K562 (cell line): ENCODE data around the gene ENG. TPM values are rescaled to one million over a fixed set of nuclear protein-coding genes. Genes with fewer than 3 reads are reported as not detected.
A peak's percentile ranks its signal among the peaks of the same experiment; 100 is the strongest.

Experiments
- ATAC-seq: fragments of 200-7000 bp; cut with Tn5 transposase; 3 replicates; pipeline ENCODE4 v1.9.1; 2020; ENCODE audit warnings: moderate library complexity
- Bru-seq: library from RNA; stranded (reverse); fragments of 400-500 nt; gene quantifications from one replicate; lab custom pipeline; 2021; lab: Mats Ljungman, UMichigan
- BruChase-seq, 2 experiments: library from RNA; stranded (reverse); fragments of 400-500 nt; gene quantifications; one replicate each; lab custom pipeline; 2021; lab: Mats Ljungman, UMichigan
- BruUV-seq: library from RNA; stranded (reverse); fragments of 400-500 nt; replicated peaks from 2 replicates; lab custom pipeline; 2021; lab: Mats Ljungman, UMichigan
- CTCF ChIA-PET: fragments of 300-600 bp; formaldehyde crosslinking; extraction: SDS; loops from one replicate; lab custom pipeline; 2021; ENCODE audit warnings: low intra/inter-chr PET ratio; lab: Yijun Ruan, JAX
- POLR2A ChIA-PET: fragments of 300-600, 350-650 bp; sonication (Branson Sonifier 250); formaldehyde crosslinking; extraction: SDS; loops from one replicate; lab custom pipeline; 2021; ENCODE audit warnings: antibody characterized with exemption, inconsistent platforms; lab: Yijun Ruan, JAX
- DNase-seq, 4 experiments: peaks; one replicate each; pipeline versions ENCODE4 v3.0.0 to v3.0.0-alpha.2; 2011 to 2018; ENCODE audit warnings: low spot score in 3 of 4, mixed read lengths in 3 of 4; ENCODE audit errors: extremely low read depth in 1 of 4
- FAIRE-seq: peaks from 2 replicates; lab custom pipeline; 2011; peaks lifted over from hg19 to GRCh38; lab: Jason Lieb, UNC
- H2AFZ ChIP-seq: 2 replicates; pipeline ENCODE4 v1.6.0; 2011; ENCODE audit warnings: low read depth, low read length, control low read depth, inconsistent platforms
- H3K27ac ChIP-seq: fragments of 200-600 bp; 3 replicates; pipeline ENCODE4 v1.8.0; 2011; ENCODE audit warnings: low read depth, mild to moderate bottlenecking, control low read depth, inconsistent platforms, low read length, moderate library complexity, mixed read lengths; ENCODE audit errors: extremely low read depth
- H3K27me3 ChIP-seq, 2 experiments: fragments of 300-600 bp in 1 of 2; 2 replicates in 1 of 2; 3 replicates in 1 of 2; pipeline versions ENCODE4 v1.6.0 to v1.8.0; 2011; ENCODE audit warnings: inconsistent platforms in 2 of 2, low read length in 2 of 2, mild to moderate bottlenecking in 1 of 2, mixed read lengths in 1 of 2, moderate library complexity in 1 of 2; ENCODE audit not compliant: control insufficient read depth in 2 of 2, insufficient read depth in 2 of 2
- H3K36me3 ChIP-seq: fragments of 300-600 bp; 3 replicates; pipeline ENCODE4 v1.8.0; 2011; ENCODE audit warnings: mild to moderate bottlenecking, low read length, inconsistent platforms; ENCODE audit not compliant: control insufficient read depth, insufficient read depth
- H3K4me1 ChIP-seq, 2 experiments: fragments of 200-600 bp in 1 of 2; replicated peaks in 1 of 2; 2 replicates in 1 of 2; 3 replicates in 1 of 2; pipeline versions ENCODE4 v1.5.1 to v1.8.0; 2011; ENCODE audit warnings: inconsistent platforms in 2 of 2, low read length in 2 of 2, mild to moderate bottlenecking in 1 of 2, mixed read lengths in 1 of 2, moderate library complexity in 1 of 2; ENCODE audit not compliant: control insufficient read depth in 2 of 2, insufficient read depth in 2 of 2
- H3K4me2 ChIP-seq: 2 replicates; pipeline ENCODE4 v1.6.1; 2011; ENCODE audit warnings: low read length, control low read depth, inconsistent platforms, mixed read lengths; ENCODE audit not compliant: insufficient read depth
- H3K4me3 ChIP-seq: fragments of 200-600 bp; sonication (generic), shearing (Covaris generic); 2 replicates; pipeline ENCODE4 v1.5.1; 2016; ENCODE audit warnings: control low read depth, inconsistent platforms
- H3K79me2 ChIP-seq: fragments of 200-600 bp; 3 replicates; pipeline ENCODE4 v1.8.0; 2011; ENCODE audit warnings: low read length, inconsistent platforms; ENCODE audit not compliant: control insufficient read depth, insufficient read depth
- H3K9ac ChIP-seq, 2 experiments: 2 replicates each; pipeline versions ENCODE4 v1.6.0 to v1.6.1; 2011; ENCODE audit warnings: low read depth in 2 of 2, low read length in 2 of 2, control low read depth in 1 of 2, inconsistent platforms in 1 of 2, mild to moderate bottlenecking in 1 of 2, mixed read lengths in 1 of 2; ENCODE audit not compliant: insufficient read depth in 1 of 2
- H3K9me1 ChIP-seq: one replicate; pipeline ENCODE4 v1.6.0; 2011; ENCODE audit warnings: inconsistent platforms, mild to moderate bottlenecking, low read length, moderate library complexity; ENCODE audit not compliant: control insufficient read depth, insufficient read depth
- H3K9me3 ChIP-seq: replicated peaks from 2 replicates; pipeline ENCODE4 v1.5.1; 2011; ENCODE audit warnings: low read depth, low read length, inconsistent platforms; ENCODE audit not compliant: control insufficient read depth, insufficient read depth
- H4K20me1 ChIP-seq: replicated peaks from 2 replicates; pipeline ENCODE4 v1.6.1; 2011; ENCODE audit warnings: low read length, inconsistent platforms, mixed read lengths; ENCODE audit not compliant: control insufficient read depth, insufficient read depth
- PML ChIP-seq: IDR thresholded peaks from 2 replicates; pipeline ENCODE4 v1.6.1; 2012; ENCODE audit warnings: low read length, inconsistent platforms
- ZBTB33 ChIP-seq: sonication (generic); formaldehyde crosslinking; IDR thresholded peaks from 2 replicates; pipeline ENCODE4 v1.8.1; 2023; ENCODE audit warnings: mild to moderate bottlenecking, missing genetic modification reagents
- WGBS: fragments of 100-300 bp; shearing (Covaris generic); methylation state at CpG from one replicate; pipeline ENCODE4 v1.1.6; 2016; ENCODE audit warnings: low coverage, mixed read lengths; ENCODE audit not compliant: insufficient coverage; ENCODE audit errors: missing lambda C conversion rate; 5-methylcytosine and 5-hydroxymethylcytosine counted together
- in situ Hi-C: fragments of 300-500 bp; cut with MboI; formaldehyde crosslinking; loops from 4 replicates; pipeline ENCODE4 v1.15.0; 2018; ENCODE audit warnings: inconsistent platforms, mixed read lengths
- intact Hi-C: fragments of 100-400 bp; cut with micrococcal nuclease; formaldehyde crosslinking; loops from 2 replicates; pipeline ENCODE4 v1.14.2; 2022
- long read RNA-seq, 3 experiments: library from polyadenylated mRNA in 2 of 3; library from RNA in 1 of 3; unstranded in 2 of 3; stranded (forward) in 1 of 3; transcript quantifications; one replicate each; pipeline ENCODE4 v2.0.0, GENCODE V29; 2019 to 2022
- polyA minus RNA-seq, 3 experiments: library from RNA; depleted of rRNA, polyadenylated mRNA; stranded (reverse); fragments of >200 nt; gene quantifications; 2 replicates each; pipeline ENCODE4 v1.2.3, GENCODE V29; 2011
- polyA plus RNA-seq, 8 experiments: library from polyadenylated mRNA; depleted of rRNA in 4 of 8; stranded (reverse) in 5 of 8; unstranded in 3 of 8; fragments of >200 nt; fragmentation: Nextera tagmentation in 2 of 8; fragmentation: Illumina TruSeq in 1 of 8; extraction: Ambion mirVana in 2 of 8; extraction: Trizol in 1 of 8; gene quantifications; 2 replicates each; pipeline versions ENCODE4 v1.2.1 to v1.2.3, GENCODE V29; 2011 to 2014; ENCODE audit warnings: inconsistent platforms in 1 of 8, missing spikeins in 1 of 8
- total RNA-seq, 7 experiments: library from RNA; depleted of rRNA in 6 of 7; stranded (reverse); fragments of >200 nt in 6 of 7; fragmentation: Illumina TruSeq in 2 of 7; extraction: Trizol in 2 of 7; gene quantifications; 2 replicates each; pipeline versions ENCODE4 v1.2.1 to v1.2.3, GENCODE V29; 2011 to 2021; ENCODE audit warnings: low replicate concordance in 1 of 7

ENG gene
- 0.51 and 0.69 TPM in 2 replicates for total RNA-seq (2011; cell fraction: chromatin; rRNA removed; ENCODE audit: low replicate concordance)
- 0.50 and 1.1 TPM in 2 replicates for total RNA-seq (2011; cell fraction: nucleolus; rRNA removed)
- total RNA-seq (2011; cell fraction: nucleoplasm; rRNA removed), result not detected in 2 replicates
- 0.16 and 0.23 TPM in 2 replicates for total RNA-seq (2014; rRNA removed)
- 0.07 TPM in 1 of 2 replicates, not detected in the other for total RNA-seq (2014; rRNA removed; fragmentation: Illumina TruSeq; extraction: Trizol)
- total RNA-seq (2015; rRNA removed; fragmentation: Illumina TruSeq; extraction: Trizol), result 0.04 TPM in 1 of 2 replicates, not detected in the other
- 0.40 and 0.51 TPM in 2 replicates for total RNA-seq (2021)
- polyA plus RNA-seq (2011; rRNA removed), result 0.14 and 0.27 TPM in 2 replicates
- 0.19 TPM in 2 replicates for polyA plus RNA-seq (2011; cell fraction: cytosol; rRNA removed)
- polyA plus RNA-seq (2011; cell fraction: nucleus; rRNA removed), result 0.21 and 0.33 TPM in 2 replicates
- 0.73 and 1.6 TPM in 2 replicates for polyA plus RNA-seq (2012)
- 0.24 and 0.28 TPM in 2 replicates for polyA plus RNA-seq (2014; fragmentation: Illumina TruSeq; extraction: Trizol)
- polyA plus RNA-seq (2014; fragmentation: Nextera tagmentation; extraction: Ambion mirVana), result under 1 TPM in 1 of 2 experiments, not detected in 1; 0.13 TPM
- polyA plus RNA-seq (2014; rRNA removed), result 0.13 TPM in 1 of 2 replicates, not detected in the other
- polyA minus RNA-seq (2011; rRNA and poly(A)+ RNA removed), result 0.06 TPM in 1 of 2 replicates, not detected in the other
- polyA minus RNA-seq (2011; cell fraction: cytosol; rRNA and poly(A)+ RNA removed), result 0.64 TPM in 1 of 2 replicates, not detected in the other
- not detected in 2 replicates for polyA minus RNA-seq (2011; cell fraction: nucleus; rRNA and poly(A)+ RNA removed)
- Bru-seq, nascent RNA, result percentile 17 among the genes with signal in this experiment
- BruChase-seq, experiment 1, labeled RNA remaining after a 2-hour chase, result percentile 9 among the genes with signal in this experiment
- BruChase-seq, experiment 2, labeled RNA remaining after a 6-hour chase, result percentile 11 among the genes with signal in this experiment
- long read RNA-seq, experiment 1, partial matches to known transcripts, result 0 of 1 reads
- long read RNA-seq, experiment 1, other reads (novel, unspliced or antisense), result 1 of 1 reads
- long read RNA-seq, experiment 2, result 0 reads
- long read RNA-seq, experiment 3, result 0 reads

- Histone ChIP-seq H2AFZ (no peak within 1 kb of the TSS), H3K9me1 (no peaks in the 10 kb centered on the region), H3K9ac (peak within 1 kb of the TSS in 1 of 2 experiments; percentile 76; a peak in 2 of 4 replicates), H3K79me2 (no peaks in the 10 kb centered on the region), H3K4me3 (no peak within 1 kb of the TSS), H3K4me2 (no peak within 1 kb of the TSS), H3K27me3 (no peaks in the 10 kb centered on the region), H3K36me3 (no peaks in the 10 kb centered on the region), H3K27ac (no peak within 1 kb of the TSS), H3K4me1 (peaks cover 23 to 45% of the 10 kb centered on the region in 2 experiments)
- DNase-seq (no peak), ATAC-seq (no peak), FAIRE-seq (no peak)
- BruUV-seq, result no TSS peak
- intact Hi-C loops, result no loop called here
- POLR2A ChIA-PET, result interaction anchor here (0.7 kb wide), 1 partner anchor 510 kb away, joined by 3 read pairs; no protein-coding TSS in a partner anchor
- TF ChIP-seq PML (no peak), ZBTB33 (peak; percentile 74)
- TF ChIP-seq, all 486 proteins: peak for 1
- no peaks in the 10 kb centered on the region for H4K20me1 ChIP-seq
- CTCF ChIA-PET, result no interaction called here
- H3K9me3 ChIP-seq, result peaks cover 10% of the 10 kb centered on the region
- 73% methylated on average over 13 of the region's 37 CpGs for WGBS
- in situ Hi-C loops, result no loop called here
Observed at GRCh38 chr9:127854184-127854806, at the start of gene ENG. TSS of gene ENG (minus strand) at chr9:127854658. CDS start at chr9:127854355, 303 bp downstream.
